GM23248 (cell line): ENCODE measurements around the gene ETF1. TPM values are rescaled to one million over a fixed set of nuclear protein-coding genes. Genes with fewer than 3 reads are reported as not detected.
A peak's percentile ranks its signal among the peaks of the same experiment; 100 is the strongest.

Source experiments
- DNase-seq: peaks from one replicate; pipeline ENCODE4 v3.0.0-alpha.2; 2015
- H2AFZ ChIP-seq: fragments of 200-600 bp; sonication (generic); 2 replicates; pipeline ENCODE4 v1.6.1; 2016; ENCODE audit warnings: antibody characterized with exemption
- H3F3A ChIP-seq: fragments of 200-600 bp; sonication (generic); 2 replicates; pipeline ENCODE4 v1.6.1; 2016; ENCODE audit warnings: mild to moderate bottlenecking, antibody characterized with exemption, mixed run types; ENCODE audit not compliant: insufficient read depth
- H3K27ac ChIP-seq: fragments of 200-600 bp; sonication (generic); 2 replicates; pipeline ENCODE4 v1.5.1; 2016; ENCODE audit warnings: mild to moderate bottlenecking
- H3K27me3 ChIP-seq: fragments of 200-600 bp; sonication (generic); replicated peaks from 2 replicates; pipeline ENCODE4 v1.6.1; 2016; ENCODE audit warnings: mild to moderate bottlenecking; ENCODE audit not compliant: insufficient read depth
- H3K36me3 ChIP-seq: fragments of 200-600 bp; sonication (generic); 2 replicates; pipeline ENCODE4 v1.6.1; 2016; ENCODE audit warnings: low read depth, mild to moderate bottlenecking
- H3K4me1 ChIP-seq: fragments of 200-600 bp; sonication (generic); 2 replicates; pipeline ENCODE4 v1.6.1; 2016; ENCODE audit warnings: mild to moderate bottlenecking; ENCODE audit not compliant: insufficient read depth
- H3K4me2 ChIP-seq: fragments of 200-600 bp; sonication (generic); one replicate; pipeline ENCODE4 v1.6.1; 2016; ENCODE audit warnings: mild to moderate bottlenecking; ENCODE audit not compliant: unreplicated experiment
- H3K4me3 ChIP-seq: fragments of 200-600 bp; sonication (generic); 2 replicates; pipeline ENCODE4 v1.5.1; 2016; ENCODE audit warnings: mild to moderate bottlenecking
- H3K79me2 ChIP-seq: fragments of 200-600 bp; sonication (generic); 2 replicates; pipeline ENCODE4 v1.6.1; 2016; ENCODE audit warnings: mild to moderate bottlenecking; ENCODE audit not compliant: insufficient read depth
- H3K9ac ChIP-seq: fragments of 200-600 bp; sonication (generic); 2 replicates; pipeline ENCODE4 v1.6.1; 2016; ENCODE audit warnings: mild to moderate bottlenecking
- H3K9me2 ChIP-seq: fragments of 200-600 bp; sonication (generic); 2 replicates; pipeline ENCODE4 v1.6.1; 2016; ENCODE audit warnings: mixed run types, mild to moderate bottlenecking, moderate library complexity; ENCODE audit not compliant: insufficient read depth
- H3K9me3 ChIP-seq: fragments of 200-600 bp; sonication (generic); one replicate; pipeline ENCODE4 v1.6.1; 2017; ENCODE audit warnings: low read depth
- H4K20me1 ChIP-seq: fragments of 200-600 bp; sonication (generic); 2 replicates; pipeline ENCODE4 v1.6.0; 2016; ENCODE audit not compliant: insufficient read depth
- EZH2 ChIP-seq: fragments of 200-600 bp; sonication (generic); IDR thresholded peaks from 2 replicates; pipeline ENCODE4 v1.6.1; 2018; ENCODE audit warnings: antibody characterized with exemption, mild to moderate bottlenecking; ENCODE audit not compliant: insufficient read depth, poor library complexity, severe bottlenecking
- EZH2phosphoT487 ChIP-seq: fragments of 200-600 bp; sonication (generic); IDR thresholded peaks from 2 replicates; pipeline ENCODE4 v1.6.1; 2018; ENCODE audit warnings: antibody characterized with exemption, moderate library complexity, mild to moderate bottlenecking, low read depth; ENCODE audit not compliant: insufficient read depth
- WGBS, 2 experiments: methylation state at CpG; one replicate each; pipeline ENCODE4 v1.1.6; 2015 to 2017; ENCODE audit warnings: low lambda C conversion rate in 2 of 2, low coverage in 1 of 2; ENCODE audit errors: missing lambda C conversion rate in 2 of 2; 5-methylcytosine and 5-hydroxymethylcytosine counted together
- in situ Hi-C: fragments of 300-500 bp; cut with MboI; formaldehyde crosslinking; loops from 2 replicates; pipeline ENCODE4 v1.15.0; 2020
- polyA plus RNA-seq: library from polyadenylated mRNA; unstranded; fragments of >200 nt; fragmentation: Nextera tagmentation; extraction: Ambion mirVana; gene quantifications from 2 replicates; pipeline ENCODE4 v1.2.1, GENCODE V29; 2016
- total RNA-seq: library from RNA; depleted of rRNA; stranded (reverse); fragments of >200 nt; shearing (Covaris generic); gene quantifications from 2 replicates; pipeline ENCODE4 v1.2.3, GENCODE V29; 2014

ETF1 gene
- total and polyA plus RNA-seq, 2 experiments from 2014 or later, result 74.1 to 124 TPM

DNA sequence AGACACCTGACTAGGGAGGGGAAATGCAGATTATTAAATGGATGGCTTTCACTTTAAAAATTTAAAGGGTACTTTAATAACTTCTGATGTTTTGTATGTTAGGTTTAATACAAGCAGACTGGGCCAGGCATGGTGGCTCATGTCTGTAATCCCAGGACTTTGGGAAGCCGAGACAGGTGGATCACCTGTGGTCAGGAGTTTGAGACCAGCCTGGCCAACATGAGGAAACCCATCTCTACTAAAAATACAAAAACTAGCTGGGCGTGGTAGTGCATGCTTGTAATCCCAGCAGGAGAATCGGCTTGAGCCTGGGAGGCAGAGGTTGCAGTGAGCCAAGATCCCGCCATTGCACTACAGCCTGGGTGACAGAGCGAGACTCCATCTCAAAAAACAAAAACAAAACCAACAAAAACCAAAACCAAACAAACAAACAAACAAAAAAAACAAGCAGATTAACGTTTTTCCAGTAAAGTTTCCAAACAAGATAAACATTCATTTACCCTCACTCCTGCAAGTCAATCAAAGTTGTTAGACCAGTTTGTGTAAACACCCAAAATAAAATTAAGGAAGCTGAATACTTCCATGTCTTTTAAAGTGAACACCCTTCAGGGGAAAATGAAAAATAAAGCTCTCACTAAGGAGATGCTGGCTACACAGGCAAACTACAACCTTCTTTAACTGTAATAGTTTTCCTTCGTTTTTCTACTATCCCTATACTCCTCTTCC is 14.1 kb downstream of the ETF1 start:
- Histone ChIP-seq H3K27ac (no peak overlapping the region), H3K9me2 (no peaks in the 10 kb centered on the region), H3K36me3 (peaks cover 10% of the 10 kb centered on the region; the same call in 1 of the 2 replicates), H3K4me2 (peak overlapping the region; percentile 11), H3K9ac (no peak overlapping the region), H3K27me3 (no peaks in the 10 kb centered on the region), H2AFZ (no peak overlapping the region), H3K79me2 (peaks cover 100% of the 10 kb centered on the region), H4K20me1 (peaks cover 17% of the 10 kb centered on the region), H3K9me3 (no peaks in the 10 kb centered on the region), H3F3A (peaks cover 18% of the 10 kb centered on the region), H3K4me1 (peaks cover 11% of the 10 kb centered on the region), H3K4me3 (no peak overlapping the region)
- in situ Hi-C loops, result no loop called here
- WGBS, 2 experiments, result 74 to 86% methylated on average over 7 of the region's 7 CpGs
- TF ChIP-seq EZH2 (no peak), EZH2phosphoT487 (no peak)
- no peak for DNase-seq

DNA sequence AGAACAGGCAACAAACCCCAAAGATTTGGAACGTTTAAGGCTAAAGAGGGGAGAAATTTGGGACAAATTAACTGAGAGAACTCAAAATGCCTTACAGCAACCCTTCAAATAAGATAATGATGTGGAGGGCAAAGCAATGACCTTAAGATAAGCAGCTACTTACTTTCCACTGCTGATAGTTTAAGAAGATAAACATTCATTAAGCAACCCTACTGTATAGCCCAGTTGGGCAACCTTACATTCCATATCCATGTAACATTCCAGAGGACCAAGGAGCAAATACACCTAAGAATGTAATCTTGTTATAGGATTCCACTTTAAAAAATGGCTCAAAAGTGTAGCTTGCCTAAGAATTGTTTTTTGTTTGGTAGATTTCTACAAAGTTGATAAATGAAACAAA is 14.8 kb downstream of the ETF1 start:
- in situ Hi-C loops, result no loop called here
- Histone ChIP-seq H2AFZ (no peak overlapping the region), H3K27me3 (no peaks in the 10 kb centered on the region), H3K27ac (no peak overlapping the region), H3K4me2 (peak overlapping the region; percentile 11), H3K79me2 (peaks cover 100% of the 10 kb centered on the region), H4K20me1 (peaks cover 13% of the 10 kb centered on the region), H3K36me3 (peaks cover 10% of the 10 kb centered on the region; the same call in 1 of the 2 replicates), H3K4me3 (no peak overlapping the region), H3K9me3 (no peaks in the 10 kb centered on the region), H3K9me2 (no peaks in the 10 kb centered on the region), H3F3A (peaks cover 18% of the 10 kb centered on the region), H3K4me1 (peaks cover 11% of the 10 kb centered on the region), H3K9ac (no peak overlapping the region)
- DNase-seq, result peak; percentile 34
- TF ChIP-seq EZH2, result no peak
- WGBS, 2 experiments, result 50 to 74% methylated on average over 1 of the region's 1 CpG

DNA sequence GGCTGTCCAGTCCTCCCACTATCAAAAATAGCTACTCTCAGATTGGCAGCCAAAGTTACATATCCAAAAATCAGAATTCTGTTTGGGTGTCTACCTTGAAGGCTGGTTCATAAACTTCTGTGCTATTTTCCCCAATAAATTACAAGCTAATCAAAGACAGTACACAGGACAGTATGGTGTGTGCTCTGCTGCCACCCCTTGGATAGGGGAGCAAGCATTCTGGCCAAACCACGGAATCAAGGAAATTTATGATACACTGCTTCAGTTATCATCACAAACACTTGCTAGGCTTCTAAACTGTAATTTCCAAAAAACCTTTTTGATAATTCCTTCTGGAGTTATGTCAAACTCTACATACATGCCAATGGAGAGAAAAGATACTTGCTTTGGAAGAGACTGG is 15.9 kb downstream of the ETF1 start:
- Histone ChIP-seq H3K9ac (no peak overlapping the region), H3K79me2 (peaks cover 100% of the 10 kb centered on the region), H3F3A (peaks cover 18% of the 10 kb centered on the region), H3K27ac (0 out of 2 replicates have a peak overlapping the region, but pooled peaks have one; percentile 9), H3K4me3 (no peak overlapping the region), H3K9me2 (no peaks in the 10 kb centered on the region), H2AFZ (no peak overlapping the region), H4K20me1 (peaks cover 13% of the 10 kb centered on the region), H3K9me3 (no peaks in the 10 kb centered on the region), H3K4me2 (no peak overlapping the region), H3K27me3 (no peaks in the 10 kb centered on the region), H3K36me3 (peaks cover 10% of the 10 kb centered on the region; the same call in 1 of the 2 replicates), H3K4me1 (peaks cover 11% of the 10 kb centered on the region)
- 19 to 21% methylated on average over 1 of the region's 1 CpG for WGBS, 2 experiments
- no peak for DNase-seq
- no peak for TF ChIP-seq EZH2
- TF ChIP-seq EZH2phosphoT487, result no peak
- in situ Hi-C loops, result no loop called here

DNA sequence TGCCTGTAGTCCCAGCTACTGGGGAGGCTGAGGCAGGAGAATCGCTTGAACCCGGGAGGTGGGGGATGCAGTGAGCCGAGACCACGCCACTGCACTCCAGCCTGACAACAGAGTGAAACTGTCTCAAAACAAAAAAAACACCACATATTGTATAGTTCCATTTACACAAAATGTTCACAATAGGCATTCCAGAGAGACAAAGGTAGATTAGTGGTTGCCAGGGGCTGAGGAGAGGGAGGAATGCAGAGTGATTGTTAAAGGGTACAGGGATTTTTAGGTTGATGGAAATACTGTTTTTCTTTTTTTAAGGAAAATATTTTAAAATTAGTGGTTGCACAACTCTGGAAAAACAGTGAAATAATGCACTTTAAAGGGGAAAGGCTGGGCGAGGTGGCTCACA is 19.6 kb downstream of the ETF1 start:
- Histone ChIP-seq H2AFZ (no peak overlapping the region), H3K9ac (no peak overlapping the region), H3K4me3 (no peak overlapping the region), H3K4me2 (no peak overlapping the region), H4K20me1 (no peaks in the 10 kb centered on the region; the same call in 1 of the 2 replicates), H3K9me3 (no peaks in the 10 kb centered on the region), H3K36me3 (peaks cover 5% of the 10 kb centered on the region; the same call in 1 of the 2 replicates), H3K9me2 (no peaks in the 10 kb centered on the region), H3K79me2 (peaks cover 94% of the 10 kb centered on the region), H3K4me1 (peaks cover 16% of the 10 kb centered on the region), H3K27ac (no peak overlapping the region), H3K27me3 (no peaks in the 10 kb centered on the region), H3F3A (peaks cover 28% of the 10 kb centered on the region)
- in situ Hi-C loops, result no loop called here
- no peak for TF ChIP-seq EZH2phosphoT487
- no peak for TF ChIP-seq EZH2
- DNase-seq, result no peak
- WGBS, 2 experiments, result 85 to 96% methylated on average over 5 of the region's 5 CpGs
